Activated CD8-positive, alpha-beta memory T cell treated with anti-CD3 and anti-CD28 coated beads, Interleukin-2, amount 50 U/mL, for 24 hours (primary cell): ENCODE measurements around the gene CRYM.
"Not testable (repeated sequence)": the region's sequence is repeated elsewhere in the genome, so short reads cannot be mapped to it uniquely, and the experiment has no call there.

Experiments used
- DNase-seq: peaks from one replicate; pipeline ENCODE4 v3.0.0-alpha.2; 2020; ENCODE audit errors: extremely low read depth

Gene CRYM

GRCh38 chr16:21248179-21248578 lies 29.9 kb downstream of the CRYM start:
- DNase-seq: not testable (repeated sequence)

- no peak for DNase-seq
These were observed 33.4 kb downstream of the CRYM start for GRCh38 chr16:21244518-21245215.

- DNase-seq: no peak
These were observed 35.3 kb downstream of the CRYM start for GRCh38 chr16:21242756-21243155.

GRCh38 chr16:21239646-21240045 lies 38.4 kb downstream of the CRYM start:
- DNase-seq: no peak

- DNase-seq: no peak
These were observed 41.3 kb downstream of the CRYM start for GRCh38 chr16:21236831-21237230.

- no peak for DNase-seq
These were observed 42.9 kb downstream of the CRYM start for GRCh38 chr16:21235199-21235585.

GRCh38 chr16:21233521-21234150 lies 44.5 kb downstream of the CRYM start, which contains the start of gene ANKS4B:
ANKS4B (plus strand) TSS chr16:21233699; CDS start chr16:21233738, 39 bp downstream.
- DNase-seq: no peak

- DNase-seq: no peak
These were observed 45.0 kb downstream of the CRYM start for GRCh38 chr16:21233045-21233520.

GRCh38 chr16:21228361-21228872 lies 49.7 kb downstream of the CRYM start:
- DNase-seq: no peak

GRCh38 chr16:21227866-21228265 lies 50.2 kb downstream of the CRYM start:
- DNase-seq: no peak

GRCh38 chr16:21226749-21227148 lies 51.3 kb downstream of the CRYM start:
- DNase-seq: no peak

GRCh38 chr16:21224800-21225199 lies 53.3 kb downstream of the CRYM start:
- no peak for DNase-seq

GRCh38 chr16:21223787-21224186 lies 54.3 kb downstream of the CRYM start:
- no peak for DNase-seq

GRCh38 chr16:21222495-21223337 lies 55.4 kb downstream of the CRYM start:
- DNase-seq: no peak

GRCh38 chr16:21219551-21219950 lies 58.5 kb downstream of the CRYM start:
- DNase-seq: no peak

- no peak for DNase-seq
These were observed 59.9 kb downstream of the CRYM start for GRCh38 chr16:21218153-21218552.

GRCh38 chr16:21217121-21217520 lies 61.0 kb downstream of the CRYM start:
- DNase-seq: no peak

GRCh38 chr16:21214086-21214485 lies 64.0 kb downstream of the CRYM start:
- no peak for DNase-seq

- DNase-seq: no peak
These were observed 66.6 kb downstream of the CRYM start, which contains the start of gene ZP2 for GRCh38 chr16:21211486-21211885. ZP2 (minus strand) TSS chr16:21211574; CDS start chr16:21211547, 27 bp downstream.
